Measurements from ENCODE around the gene PSMG4. TPM values are rescaled to one million over a fixed set of nuclear protein-coding genes. Genes with fewer than 3 reads are reported as not detected.
"Not testable (repeated sequence)": the region's sequence is repeated elsewhere in the genome, so short reads cannot be mapped to it uniquely, and the experiment has no call there.

PSMG4 gene
- total and polyA plus RNA-seq, 10 of the 15 experiments (the other 5 are each of a cell fraction or from before 2014, with no cell fraction given): 7.1 to 62.6 (median 29.8) TPM

DNA sequence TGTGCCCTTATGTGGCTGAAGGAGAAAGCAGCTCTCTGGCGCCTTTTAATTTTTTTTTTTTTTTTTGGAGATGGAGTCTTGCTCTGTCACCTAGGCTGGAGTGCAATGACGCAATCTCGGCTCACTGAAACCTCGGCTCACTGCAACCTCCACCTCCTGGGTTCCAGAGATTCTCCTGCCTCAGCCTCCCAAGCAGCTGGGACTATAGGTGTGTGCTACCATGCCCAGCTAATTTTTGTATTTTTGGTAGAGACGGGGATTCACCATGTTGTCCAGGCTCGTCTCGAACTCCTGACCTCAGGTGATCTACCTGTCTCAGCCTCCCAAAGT, 13.9 kb upstream of the PSMG4 start:
- ATAC-seq; RAD21 ChIA-PET (ENCODE audit: unreplicated experiment); H4K20me1 ChIP-seq (ENCODE audit: control insufficient read depth, insufficient read depth); H2AFZ ChIP-seq (ENCODE audit: control insufficient read depth, low read depth, low read length); intact Hi-C loops (cut with micrococcal nuclease; ENCODE audit: unreplicated experiment); H3K4me1 ChIP-seq (ENCODE audit: control insufficient read depth, insufficient read depth, low read length); H3K79me2 ChIP-seq (ENCODE audit: control insufficient read depth, insufficient read depth, low read length); H3K9ac ChIP-seq (ENCODE audit: control insufficient read depth, insufficient read depth, low read length); BruUV-seq (replicated peaks); H3K27ac ChIP-seq (ENCODE audit: control insufficient read depth, insufficient read depth); CTCF ChIA-PET; H3K36me3 ChIP-seq (ENCODE audit: control insufficient read depth in 2 of 2, insufficient read depth in 2 of 2, low read length in 1 of 2); H3K9me3 ChIP-seq (replicated peaks; ENCODE audit: control insufficient read depth, insufficient read depth, low read length); H3K27me3 ChIP-seq (replicated peaks in 1 of 2; ENCODE audit: control insufficient read depth in 2 of 2, insufficient read depth in 2 of 2, low read length in 1 of 2); H3K4me3 ChIP-seq; DNase-seq (ENCODE audit: low read depth, low spot score); FAIRE-seq; H3K4me2 ChIP-seq (ENCODE audit: control insufficient read depth, insufficient read depth): not testable (repeated sequence)
- POLR2A ChIA-PET: interaction anchor here (0.5 kb wide), 1 partner anchor 24 kb away, joined by 3 read pairs; no protein-coding TSS in a partner anchor
- 59% methylated on average over 7 of the region's 7 CpGs for WGBS (ENCODE audit: insufficient coverage, insufficient replicate concordance, low lambda C conversion rate, missing lambda C conversion rate)
- in situ Hi-C loops (cut with MboI): loop anchor here (5.0 kb wide), 1 partner anchor 252 kb away; no protein-coding TSS in a partner anchor
- SMC1A ChIA-PET (ENCODE audit: uncharacterized antibody, unreplicated experiment): interaction anchor here (0.7 kb wide), 1 partner anchor 154 kb away, joined by 3 read pairs; no protein-coding TSS in a partner anchor

DNA sequence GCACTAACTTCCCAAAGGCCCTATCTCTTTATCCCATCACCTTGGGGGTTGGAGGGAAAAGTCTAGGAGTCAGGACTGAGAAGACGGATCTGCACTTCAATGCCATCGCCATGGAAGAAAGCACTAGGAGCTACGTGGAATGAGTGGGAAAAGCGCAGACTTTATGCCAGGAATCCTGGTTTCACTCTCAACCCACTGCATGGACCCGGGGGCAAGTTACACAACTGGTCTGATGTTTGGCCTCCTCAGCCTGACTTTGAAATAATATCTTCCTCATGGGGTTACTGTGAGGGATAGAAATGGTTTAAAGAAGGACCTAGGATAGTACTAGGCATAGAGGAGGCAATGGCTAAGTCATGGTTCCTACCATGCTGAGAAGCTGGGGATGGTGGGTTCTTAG, 13.5 kb upstream of the PSMG4 start:
- FAIRE-seq (no peak), ATAC-seq (no peak), DNase-seq (ENCODE audit: low read depth, low spot score) (no peak)
- no peak overlapping the region for H3K9ac ChIP-seq (ENCODE audit: control insufficient read depth, insufficient read depth, low read length)
- H3K27ac ChIP-seq (ENCODE audit: control insufficient read depth, insufficient read depth): no peak overlapping the region
- H3K4me2 ChIP-seq (ENCODE audit: control insufficient read depth, insufficient read depth): no peak overlapping the region
- no peaks in the 10 kb centered on the region for H3K36me3 ChIP-seq (ENCODE audit: control insufficient read depth in 2 of 2, insufficient read depth in 2 of 2, low read length in 1 of 2)
- no peaks in the 10 kb centered on the region for H3K4me1 ChIP-seq (ENCODE audit: control insufficient read depth, insufficient read depth, low read length)
- H3K4me3 ChIP-seq: no peak overlapping the region
- BruUV-seq (replicated peaks): no TSS peak
- no peaks in the 10 kb centered on the region for H4K20me1 ChIP-seq (ENCODE audit: control insufficient read depth, insufficient read depth)
- POLR2A ChIA-PET: no interaction called here
- intact Hi-C loops (cut with micrococcal nuclease; ENCODE audit: unreplicated experiment) (no loop called here), in situ Hi-C loops (cut with MboI) (loop anchor here (5.0 kb wide), 1 partner anchor 253 kb away; no protein-coding TSS in a partner anchor)
- SMC1A ChIA-PET (ENCODE audit: uncharacterized antibody, unreplicated experiment): no interaction called here
- 56% methylated on average over 5 of the region's 5 CpGs for WGBS (ENCODE audit: insufficient coverage, insufficient replicate concordance, low lambda C conversion rate, missing lambda C conversion rate)
- no peak overlapping the region for H2AFZ ChIP-seq (ENCODE audit: control insufficient read depth, low read depth, low read length)
- peaks cover 0 to 6% of the 10 kb centered on the region in 2 experiments; a peak in 3 of 4 replicates for H3K27me3 ChIP-seq (replicated peaks in 1 of 2; ENCODE audit: control insufficient read depth in 2 of 2, insufficient read depth in 2 of 2, low read length in 1 of 2)
- no peaks in the 10 kb centered on the region for H3K9me3 ChIP-seq (replicated peaks; ENCODE audit: control insufficient read depth, insufficient read depth, low read length)
- RAD21 ChIA-PET (ENCODE audit: unreplicated experiment): no interaction called here
- H3K79me2 ChIP-seq (ENCODE audit: control insufficient read depth, insufficient read depth, low read length): no peaks in the 10 kb centered on the region
- CTCF ChIA-PET: no interaction called here
- no peak for TF ChIP-seq MTA2 (IDR thresholded peaks at IDR 0.05; ENCODE audit: low read depth)
- TF ChIP-seq CHD2 (IDR thresholded peaks at IDR 0.05; ENCODE audit: borderline replicate concordance, low read depth, low read length): no peak
- no peak for TF ChIP-seq E2F4 (IDR thresholded peaks at IDR 0.05; ENCODE audit: low read depth, low read length)
- TF ChIP-seq RBBP5 (conservative IDR thresholded peaks at IDR 0.05): no peak
- no peak for TF ChIP-seq ELK1 (IDR thresholded peaks at IDR 0.05; ENCODE audit: low read depth, low read length)
- no peak for TF ChIP-seq RELA (IDR thresholded peaks at IDR 0.05; ENCODE audit: borderline replicate concordance, partially characterized antibody)
- TF ChIP-seq MEF2B (IDR thresholded peaks at IDR 0.05; ENCODE audit: partially characterized antibody, poor library complexity, severe bottlenecking): no peak
- no peak for TF ChIP-seq ZNF384 (IDR thresholded peaks at IDR 0.05; ENCODE audit: borderline replicate concordance, low read depth, low read length)
- no peak for TF ChIP-seq SMAD5 (IDR thresholded peaks at IDR 0.05; ENCODE audit: low read depth)

Measured in GM12878 (cell line).